GM12891 (cell line): Measurements from ENCODE around the gene UBE2Q2.

Experiments
- POLR2A ChIP-seq: IDR thresholded peaks from 2 replicates; pipeline ENCODE4 v1.6.1; 2011; ENCODE audit warnings: low read depth, low read length, control low read depth
- POLR2AphosphoS5 ChIP-seq: IDR thresholded peaks from 2 replicates; pipeline ENCODE4 v1.6.1; 2011; ENCODE audit warnings: low read depth, low read length, control low read depth
- SPI1 ChIP-seq: IDR thresholded peaks from 2 replicates; pipeline ENCODE4 v1.6.1; 2011; ENCODE audit warnings: low read depth, low read length, control low read depth
- TAF1 ChIP-seq: IDR thresholded peaks from 2 replicates; pipeline ENCODE4 v1.6.1; 2011; ENCODE audit warnings: low read depth, low read length, control low read depth

DNA sequence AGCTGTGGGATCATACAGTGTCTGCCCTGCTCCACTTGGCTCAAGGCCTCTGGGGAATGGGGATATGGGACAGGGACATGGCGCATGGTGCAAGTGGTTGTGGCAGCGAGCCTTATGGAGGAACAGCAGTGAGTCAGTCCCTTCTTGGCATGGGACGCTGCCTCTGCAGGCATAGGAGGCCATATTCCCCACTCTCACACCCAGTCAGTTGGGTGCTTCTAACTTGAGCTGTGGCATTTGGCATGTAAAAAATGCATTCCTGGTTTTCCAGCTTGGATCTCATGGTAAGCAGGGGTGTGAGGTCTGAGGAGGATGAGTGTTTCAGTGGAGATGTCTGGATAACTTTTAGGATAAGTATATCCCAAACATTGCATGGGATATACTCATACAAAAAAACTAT is 31.6 kb upstream of the UBE2Q2 start:
- TF ChIP-seq SPI1 (no peak), POLR2A (no peak), POLR2AphosphoS5 (no peak), TAF1 (no peak)
